Epithelial cell of esophagus (primary cell): ENCODE data around the gene IQSEC1.
A peak's percentile ranks its signal among the peaks of the same experiment; 100 is the strongest.

ENCODE experiments used
- DNase-seq: peaks from one replicate; pipeline ENCODE4 v3.0.0; 2010; ENCODE audit warnings: low read depth
- H3K4me3 ChIP-seq: 2 replicates; pipeline ENCODE4 v1.5.1; 2011; ENCODE audit warnings: mild to moderate bottlenecking, low read length, control low read depth
- CTCF ChIP-seq: IDR thresholded peaks from 2 replicates; pipeline ENCODE4 v1.5.1; 2011; ENCODE audit warnings: low read depth, mild to moderate bottlenecking, low read length, control low read depth, inconsistent platforms; ENCODE audit not compliant: insufficient read depth; ENCODE audit errors: missing control alignments

Gene IQSEC1

DNA sequence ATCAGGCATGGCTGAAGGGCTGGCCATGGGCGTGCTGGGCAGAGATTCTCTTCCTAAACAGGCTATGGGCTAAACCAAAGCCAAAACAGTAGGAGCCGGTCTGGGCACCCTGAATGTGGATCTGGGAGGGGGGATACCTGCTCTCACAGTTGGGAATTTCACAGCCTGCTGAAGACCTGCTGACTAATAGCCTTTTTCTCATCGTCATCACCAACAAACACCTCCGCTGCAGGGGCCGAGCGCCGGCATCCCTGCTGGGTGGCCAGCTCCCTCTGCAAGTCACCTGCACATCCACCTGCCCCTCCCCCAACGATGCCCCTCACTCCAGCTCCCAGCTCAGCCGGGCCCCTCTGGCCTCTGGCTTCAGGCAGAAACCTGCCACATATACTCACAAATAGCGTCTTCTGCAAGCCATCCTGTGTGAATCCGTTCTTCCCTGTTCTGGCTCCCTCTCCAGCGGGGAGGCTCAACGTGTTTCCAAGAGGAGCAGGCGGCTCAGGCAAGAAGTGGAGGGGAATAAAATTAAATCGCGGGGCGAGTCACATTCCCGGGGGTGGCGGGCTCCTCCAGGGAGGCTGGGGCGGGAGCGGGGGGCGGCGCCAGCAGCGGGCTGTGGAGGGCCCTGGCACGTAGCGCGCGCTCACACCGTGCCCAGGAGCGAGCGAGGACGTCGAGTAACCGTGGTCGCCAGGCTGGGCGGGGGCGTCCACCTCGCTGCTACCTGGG, 466 bp downstream of the IQSEC1 start:
- DNase-seq: peak; percentile 14
- TF ChIP-seq CTCF: no peak
- no peak overlapping the region for H3K4me3 ChIP-seq

GRCh38 chr3:13072239-13072599, 1.0 kb downstream of the IQSEC1 start:
- no peak for DNase-seq
- no peak for TF ChIP-seq CTCF
- H3K4me3 ChIP-seq: no peak overlapping the region

GRCh38 chr3:13071695-13072094, 1.5 kb downstream of the IQSEC1 start:
- DNase-seq: no peak
- no peak overlapping the region for H3K4me3 ChIP-seq
- no peak for TF ChIP-seq CTCF

GRCh38 chr3:13070391-13071070, 2.7 kb downstream of the IQSEC1 start:
- H3K4me3 ChIP-seq: no peak overlapping the region
- TF ChIP-seq CTCF: no peak
- no peak for DNase-seq

- no peak for TF ChIP-seq CTCF
- DNase-seq: no peak
- H3K4me3 ChIP-seq: no peak overlapping the region
Observed at GRCh38 chr3:13069495-13069894, 3.7 kb downstream of the IQSEC1 start.

DNA sequence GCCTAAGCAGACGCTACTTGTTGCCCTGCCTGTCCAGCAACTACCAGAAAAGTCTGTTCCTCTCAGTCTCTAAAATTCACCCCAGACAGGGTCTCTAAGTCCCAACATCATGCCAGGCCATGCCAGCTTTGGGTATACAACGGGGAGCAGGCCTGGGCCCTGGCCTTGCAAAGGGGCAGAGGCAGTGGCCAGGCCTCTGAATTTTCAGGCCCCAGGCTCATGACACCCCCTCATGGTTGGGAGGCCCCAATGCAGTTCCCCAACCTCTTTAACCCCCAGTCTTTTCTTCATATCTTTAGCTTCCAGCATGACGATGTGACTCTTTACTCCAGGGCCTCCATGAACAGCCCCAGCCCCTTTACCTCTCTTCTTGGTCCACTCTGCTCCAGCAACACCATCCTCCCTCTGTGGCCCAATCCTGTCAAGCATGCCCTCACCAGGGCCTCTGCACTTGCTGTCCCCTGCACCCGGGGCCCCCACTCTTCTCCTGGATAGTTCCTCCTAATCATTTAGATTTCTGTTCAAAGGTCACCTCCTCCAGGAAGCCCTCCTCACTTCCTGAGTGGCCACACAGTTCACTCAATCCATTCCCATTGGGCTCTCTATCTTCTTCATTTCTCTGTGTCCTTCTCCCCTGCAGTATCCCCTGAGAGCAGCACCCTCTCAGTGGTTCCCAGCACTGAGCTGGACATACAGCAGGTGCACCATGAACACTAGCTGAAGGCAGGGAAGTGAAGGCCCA, 4.8 kb downstream of the IQSEC1 start:
- TF ChIP-seq CTCF: no peak

More for the DNA sequence above, 4.8 kb downstream of the IQSEC1 start:
- no peak overlapping the region for H3K4me3 ChIP-seq
- no peak for DNase-seq
